MG63 (cell line): ENCODE measurements around the gene RELN. TPM values are rescaled to one million over a fixed set of nuclear protein-coding genes. Genes with fewer than 3 reads are reported as not detected.
"Not testable (repeated sequence)": the region's sequence is repeated elsewhere in the genome, so short reads cannot be mapped to it uniquely, and the experiment has no call there.

Experiments used
- DNase-seq: peaks from one replicate; pipeline ENCODE4 v3.0.0-alpha.2; 2020
- H3K27me3 ChIP-seq: fragments of 250-450 bp; sonication (Bioruptor Pico); 2 replicates; pipeline ENCODE4 v1.5.1; 2020; ENCODE audit warnings: mild to moderate bottlenecking, moderate library complexity
- H3K36me3 ChIP-seq: fragments of 250-450 bp; sonication (Bioruptor Pico); 2 replicates; pipeline ENCODE4 v1.5.1; 2020; ENCODE audit warnings: mild to moderate bottlenecking, moderate library complexity
- H3K4me3 ChIP-seq: fragments of 250-450 bp; sonication (Bioruptor Pico); 2 replicates; pipeline ENCODE4 v1.5.1; 2020; ENCODE audit warnings: mild to moderate bottlenecking, moderate library complexity
- H3K9me3 ChIP-seq: fragments of 250-450 bp; sonication (Bioruptor Pico); 2 replicates; pipeline ENCODE4 v1.5.1; 2020; ENCODE audit warnings: mild to moderate bottlenecking, moderate library complexity
- total RNA-seq: library from RNA; depleted of rRNA; stranded (reverse); fragments of >200 nt; shearing (Covaris generic); gene quantifications from 2 replicates; pipeline ENCODE4 v1.2.3, GENCODE V29; 2014; ENCODE audit warnings: low replicate concordance; rRNA removed

RELN gene
- 1.3 and 3.1 TPM in 2 replicates for total RNA-seq

DNA sequence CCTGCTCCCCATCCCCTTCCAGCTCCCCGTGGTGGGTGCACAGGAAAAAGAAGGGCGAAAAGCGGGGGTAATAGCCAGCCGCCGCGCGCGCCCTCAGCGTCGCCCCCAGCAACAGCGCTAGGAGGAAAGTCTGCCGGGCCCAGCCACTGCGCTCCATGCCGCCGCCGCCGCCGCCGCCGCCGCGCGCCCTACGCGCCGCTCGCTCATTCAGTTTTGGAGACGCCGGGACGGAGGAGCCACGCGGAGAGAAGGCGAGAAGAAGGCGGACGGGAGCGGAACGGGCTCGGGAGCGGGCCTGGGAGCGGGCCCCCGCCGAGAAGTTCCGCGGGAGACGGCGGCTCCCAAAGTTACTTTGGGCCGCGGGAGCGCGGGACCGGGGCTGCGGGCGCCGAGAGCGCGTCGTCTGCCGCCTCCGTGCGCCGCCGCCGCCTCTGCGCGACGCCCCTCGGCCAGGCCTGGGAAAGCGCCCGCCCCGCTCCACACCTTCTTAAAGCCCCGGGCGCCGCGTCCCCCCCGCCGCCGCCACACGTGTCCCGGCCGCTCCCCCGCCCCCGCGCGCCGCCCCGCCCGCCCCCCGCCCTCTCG is at the start of gene RELN:
Gene RELN, minus strand, starts transcription at position 459 of the 585 bp plus-strand sequence. Its CDS starts 302 bp downstream, at position 157.
- peak within 1 kb of the TSS; percentile 54 for H3K4me3 ChIP-seq
- H3K36me3 ChIP-seq, result no peaks in the 10 kb centered on the region
- peak; percentile 65 for DNase-seq
- H3K27me3 ChIP-seq, result no peaks in the 10 kb centered on the region
- no peaks in the 10 kb centered on the region for H3K9me3 ChIP-seq

DNA sequence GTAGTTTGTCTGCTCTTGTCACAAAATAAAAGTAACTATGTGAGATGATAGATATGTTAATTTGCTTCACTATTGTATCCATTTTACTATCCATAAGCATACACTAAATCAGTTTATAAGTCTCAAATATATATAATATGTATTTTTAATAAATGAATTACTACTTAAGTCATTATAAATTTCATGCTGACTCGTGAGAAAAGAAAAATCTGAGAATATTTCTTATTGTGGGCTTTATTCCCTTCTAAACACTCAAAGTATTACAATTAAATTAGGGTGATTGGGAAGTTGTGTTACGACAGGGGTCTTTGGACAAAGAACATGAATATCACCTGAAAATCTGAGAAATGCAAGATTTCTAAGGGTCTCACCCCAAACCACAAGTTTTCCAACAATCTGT is 48.7 kb upstream of the RELN start:
- Histone ChIP-seq H3K27me3 (no peaks in the 10 kb centered on the region), H3K9me3 (no peaks in the 10 kb centered on the region; the same call in 1 of the 2 replicates), H3K36me3 (no peaks in the 10 kb centered on the region), H3K4me3 (no peak overlapping the region)
- no peak for DNase-seq

DNA sequence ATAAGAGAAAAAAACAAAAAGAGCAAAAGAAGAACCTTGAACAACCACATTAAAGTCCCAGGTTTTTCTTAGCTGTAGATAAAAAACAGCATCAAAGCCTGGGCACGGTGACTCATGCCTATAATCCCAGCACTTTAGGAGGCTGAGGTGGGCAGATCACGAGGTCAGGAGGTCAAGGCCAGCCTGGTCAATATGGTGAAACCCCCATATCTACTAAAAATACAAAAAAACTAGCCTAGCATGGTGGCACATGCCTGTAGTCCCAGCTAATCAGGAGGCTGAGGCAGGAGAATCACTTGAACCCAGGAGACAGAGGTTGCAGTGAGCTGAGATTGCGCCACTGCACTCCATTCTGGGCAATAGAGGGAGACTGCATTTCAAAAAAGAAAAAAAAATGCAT is 47.4 kb upstream of the RELN start:
- H3K36me3 ChIP-seq, H3K27me3 ChIP-seq, H3K9me3 ChIP-seq, H3K4me3 ChIP-seq, DNase-seq: not testable (repeated sequence)

DNA sequence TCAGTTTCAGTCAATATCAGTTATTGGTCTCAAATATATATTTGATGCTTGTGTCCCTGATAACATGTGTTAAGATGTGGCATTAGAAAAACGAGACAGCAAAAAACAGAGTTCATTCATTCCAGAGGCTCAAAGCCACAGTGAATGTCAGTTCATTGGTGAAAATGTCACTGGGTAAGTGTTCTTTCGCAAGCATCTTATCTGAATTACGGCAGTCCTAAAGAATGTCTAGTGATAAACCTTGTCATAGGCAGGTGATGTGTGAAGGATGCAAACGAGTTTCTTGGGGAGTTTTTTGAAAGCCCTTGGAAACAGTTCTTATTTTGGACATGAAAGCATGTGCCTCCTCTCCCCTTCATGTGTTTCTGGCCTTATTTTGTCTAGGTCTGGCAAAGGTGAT is 45.9 kb upstream of the RELN start:
- no peak for DNase-seq
- Histone ChIP-seq H3K4me3 (no peak overlapping the region), H3K36me3 (no peaks in the 10 kb centered on the region), H3K27me3 (no peaks in the 10 kb centered on the region), H3K9me3 (no peaks in the 10 kb centered on the region; the same call in 1 of the 2 replicates)

DNA sequence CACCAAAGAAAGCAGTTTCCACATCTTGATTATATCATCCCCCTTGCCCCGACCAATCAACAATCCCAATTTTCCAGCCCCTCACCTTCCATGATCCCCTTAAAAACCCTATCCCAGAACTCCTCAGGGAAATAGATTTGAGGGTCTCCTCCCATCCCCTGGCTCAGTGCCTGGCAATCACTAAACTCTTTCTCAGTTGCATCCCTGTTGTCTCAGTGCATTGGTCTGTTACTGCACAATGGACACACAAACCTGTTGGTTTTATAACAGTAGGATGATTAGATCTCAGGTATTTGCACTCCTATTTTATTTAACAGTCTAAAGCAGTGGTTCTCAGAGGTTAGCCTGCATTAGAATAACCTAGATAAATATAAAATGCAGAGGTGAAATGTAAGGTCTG is 45.2 kb upstream of the RELN start:
- DNase-seq, result no peak
- Histone ChIP-seq H3K4me3 (no peak overlapping the region), H3K36me3 (no peaks in the 10 kb centered on the region), H3K27me3 (no peaks in the 10 kb centered on the region), H3K9me3 (no peaks in the 10 kb centered on the region; the same call in 1 of the 2 replicates)

DNA sequence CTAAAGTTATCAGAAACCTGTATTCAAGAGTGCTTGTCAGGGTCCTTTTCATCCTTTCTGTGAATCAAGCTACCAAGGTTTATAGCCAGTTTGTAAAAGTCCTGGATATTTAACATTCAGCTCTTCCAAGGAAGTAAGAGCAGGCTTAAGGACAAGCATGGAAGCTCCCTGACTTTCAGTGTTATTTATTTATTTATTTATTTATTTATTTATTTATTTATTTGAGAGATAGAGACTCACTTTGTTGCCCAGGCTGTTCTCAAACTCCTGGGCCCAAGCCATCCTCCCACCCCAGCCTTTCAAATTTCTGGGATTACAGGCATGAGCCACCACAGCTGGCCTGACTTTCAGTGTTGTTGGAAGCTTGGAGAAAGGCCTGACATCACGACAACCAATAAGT is 44.4 kb upstream of the RELN start:
- DNase-seq, result no peak
- no peaks in the 10 kb centered on the region; the same call in 1 of the 2 replicates for H3K9me3 ChIP-seq
- no peaks in the 10 kb centered on the region for H3K36me3 ChIP-seq
- no peak overlapping the region for H3K4me3 ChIP-seq
- H3K27me3 ChIP-seq, result no peaks in the 10 kb centered on the region

DNA sequence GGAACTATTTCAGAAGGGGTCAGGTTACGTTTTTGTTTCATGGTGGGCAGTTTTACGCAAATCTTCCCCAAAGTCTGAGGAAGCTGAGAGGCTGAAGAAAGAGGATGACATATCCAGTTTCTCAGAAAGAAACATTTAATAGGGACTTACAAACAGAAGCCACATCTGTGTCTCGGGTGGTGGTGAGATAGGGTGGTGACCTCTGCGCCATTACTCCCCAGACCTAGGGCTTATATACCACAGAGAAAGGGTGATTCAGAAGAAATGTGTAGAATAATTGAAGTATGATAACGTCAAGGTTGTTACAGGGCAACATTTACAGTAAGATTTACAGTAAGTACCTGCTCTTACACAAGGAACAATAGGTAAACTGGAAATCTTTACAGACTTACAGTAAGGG is 43.0 kb upstream of the RELN start:
- Histone ChIP-seq H3K27me3 (no peaks in the 10 kb centered on the region), H3K9me3 (no peaks in the 10 kb centered on the region; the same call in 1 of the 2 replicates)

DNA sequence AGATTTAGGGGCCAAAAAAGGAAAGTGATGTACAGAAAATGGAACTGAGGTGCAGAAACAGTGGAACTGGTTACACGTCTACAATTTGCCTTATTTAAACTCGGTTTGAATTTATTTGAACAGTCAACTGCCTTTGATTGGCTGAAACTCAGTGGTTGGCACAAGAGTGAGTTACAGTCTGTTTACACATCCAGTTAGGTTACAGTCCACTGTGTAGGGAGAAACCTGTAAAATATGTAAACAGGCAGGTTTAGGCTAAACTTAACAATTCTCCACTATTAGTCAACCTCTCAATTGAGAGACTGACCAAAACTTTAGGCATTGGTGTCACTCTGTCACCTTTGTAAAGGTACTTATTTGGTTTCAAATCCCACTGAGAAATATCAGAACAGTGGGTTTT is 40.3 kb upstream of the RELN start:
- Histone ChIP-seq H3K27me3 (no peaks in the 10 kb centered on the region), H3K4me3 (no peak overlapping the region), H3K36me3 (no peaks in the 10 kb centered on the region), H3K9me3 (no peaks in the 10 kb centered on the region; the same call in 1 of the 2 replicates)
- no peak for DNase-seq

More for the DNA sequence above, 43.0 kb upstream of the RELN start:
- H3K4me3 ChIP-seq, result no peak overlapping the region
- H3K36me3 ChIP-seq, result no peaks in the 10 kb centered on the region
- DNase-seq, result no peak

DNA sequence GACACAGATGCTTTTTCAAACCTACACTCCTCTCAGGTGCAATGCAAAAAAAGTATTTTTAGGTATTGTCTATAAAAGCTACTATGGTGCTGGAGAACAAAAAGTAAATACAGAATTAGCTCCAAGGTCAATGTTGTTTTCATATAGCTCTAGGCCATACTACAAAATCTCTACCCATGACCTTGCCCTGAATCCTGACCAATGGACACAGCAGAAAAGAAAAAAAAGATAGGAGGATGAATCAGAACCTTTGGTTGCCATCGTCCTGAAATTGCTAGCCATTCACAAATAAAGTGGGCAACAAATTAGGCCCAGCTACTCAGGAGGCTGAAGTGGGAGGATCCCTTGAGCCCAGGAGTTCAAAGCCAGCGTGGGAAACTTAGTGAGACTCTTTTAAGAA is 35.2 kb upstream of the RELN start:
- no peaks in the 10 kb centered on the region for H3K36me3 ChIP-seq
- H3K27me3 ChIP-seq, result no peaks in the 10 kb centered on the region
- no peaks in the 10 kb centered on the region for H3K9me3 ChIP-seq
- no peak for DNase-seq
- no peak overlapping the region for H3K4me3 ChIP-seq

DNA sequence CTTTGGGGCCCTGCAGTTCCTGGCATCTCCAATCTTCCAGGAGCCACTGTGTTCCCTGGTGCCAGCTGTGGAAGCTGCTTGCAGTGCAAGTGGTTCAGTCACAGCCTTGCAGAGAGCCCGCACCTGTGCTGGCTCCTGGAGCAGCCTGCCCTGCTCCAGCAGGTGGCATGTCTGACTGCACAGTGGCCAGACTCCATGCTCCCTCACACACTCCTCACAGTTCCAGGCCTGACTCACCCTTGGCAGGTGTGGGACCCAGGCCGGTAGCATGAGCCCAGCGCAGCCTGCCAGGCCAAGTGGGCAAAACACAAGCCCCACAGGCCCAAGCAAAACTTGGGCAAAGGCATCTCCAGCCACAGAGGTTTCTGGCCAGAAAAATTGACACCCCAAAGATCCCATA is 33.6 kb upstream of the RELN start:
- H3K4me3 ChIP-seq, result no peak overlapping the region
- DNase-seq, result no peak
- no peaks in the 10 kb centered on the region for H3K36me3 ChIP-seq
- H3K27me3 ChIP-seq, result no peaks in the 10 kb centered on the region
- H3K9me3 ChIP-seq, result no peaks in the 10 kb centered on the region

DNA sequence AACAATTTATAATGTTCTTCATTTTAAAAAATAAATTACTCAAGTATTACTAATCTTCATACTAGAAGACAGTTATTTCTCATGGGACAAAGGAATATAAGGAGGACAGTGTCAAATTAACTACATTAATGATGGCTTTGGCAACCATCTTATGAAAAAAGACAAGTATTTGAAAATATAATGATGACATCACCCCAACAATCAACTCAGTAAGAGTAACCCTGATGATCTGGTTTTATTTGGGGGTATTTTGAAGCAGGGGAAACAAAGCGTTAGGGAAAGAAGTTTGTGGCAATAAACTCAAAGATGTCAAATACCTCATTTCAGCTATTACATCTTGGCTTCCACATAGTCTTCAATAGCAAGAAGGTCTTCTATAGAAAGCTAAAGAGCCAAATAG is 29.0 kb upstream of the RELN start:
- Histone ChIP-seq H3K36me3 (no peaks in the 10 kb centered on the region), H3K4me3 (no peak overlapping the region), H3K9me3 (no peaks in the 10 kb centered on the region), H3K27me3 (no peaks in the 10 kb centered on the region)
- no peak for DNase-seq

DNA sequence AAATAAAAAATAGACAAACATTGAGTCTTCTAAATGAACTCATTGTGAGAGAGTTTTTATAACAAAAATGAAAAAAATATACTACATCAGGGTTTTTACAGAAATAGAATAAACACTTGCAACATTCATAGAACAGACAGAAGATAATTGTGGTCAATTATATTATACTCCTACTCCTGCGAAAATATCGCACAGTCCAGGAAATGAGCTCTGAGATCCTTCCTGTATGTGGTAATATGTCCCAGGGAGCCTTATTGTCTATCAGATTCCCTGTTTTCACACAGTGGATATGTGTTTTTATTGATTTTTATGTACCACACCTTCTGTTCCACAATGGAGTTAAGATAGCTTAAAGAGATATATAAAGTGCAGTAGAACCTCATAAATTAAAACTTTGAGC is 27.5 kb upstream of the RELN start:
- DNase-seq, result no peak
- H3K9me3 ChIP-seq, result no peaks in the 10 kb centered on the region
- no peaks in the 10 kb centered on the region for H3K36me3 ChIP-seq
- no peak overlapping the region for H3K4me3 ChIP-seq
- no peaks in the 10 kb centered on the region for H3K27me3 ChIP-seq

DNA sequence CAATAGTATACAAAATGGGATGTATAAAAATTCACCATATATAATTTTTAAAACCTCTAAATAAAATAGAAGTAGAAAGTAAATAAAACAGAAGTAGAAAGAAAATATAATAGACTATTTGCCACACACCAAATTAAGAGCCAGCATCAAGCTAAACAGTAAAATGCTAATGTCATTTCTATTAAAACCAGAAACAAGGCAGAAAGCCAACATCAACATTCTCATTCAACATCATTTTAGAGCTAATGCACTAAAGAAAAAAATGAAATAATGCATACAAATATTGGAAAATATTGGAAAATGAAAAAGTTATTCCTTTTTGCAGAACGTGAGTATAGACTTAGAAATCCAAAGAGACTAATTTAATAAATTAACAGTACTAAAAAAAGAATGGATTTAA is 23.4 kb upstream of the RELN start:
- no peaks in the 10 kb centered on the region for H3K9me3 ChIP-seq
- H3K27me3 ChIP-seq, result no peaks in the 10 kb centered on the region
- DNase-seq, result no peak
- H3K36me3 ChIP-seq, result no peaks in the 10 kb centered on the region
- H3K4me3 ChIP-seq, result no peak overlapping the region

DNA sequence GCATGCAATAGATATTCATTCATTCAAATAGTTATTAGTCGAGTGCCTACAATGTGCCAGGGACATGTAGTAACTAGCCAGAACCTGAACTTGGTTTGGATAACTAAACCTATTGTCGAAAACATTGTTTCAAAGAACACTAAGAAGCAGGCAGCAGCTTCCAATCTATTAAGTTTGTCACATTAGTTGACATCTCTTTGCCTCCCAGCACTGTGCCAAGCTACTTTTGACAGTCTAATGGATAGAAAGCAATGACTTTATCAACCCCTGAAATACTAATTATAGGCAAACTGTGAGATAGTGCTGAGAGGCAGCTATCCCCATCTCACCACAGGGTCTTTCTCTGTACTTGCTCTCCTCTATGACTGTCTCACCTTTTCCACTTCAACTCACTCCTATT is 22.4 kb upstream of the RELN start:
- Histone ChIP-seq H3K4me3 (no peak overlapping the region), H3K36me3 (no peaks in the 10 kb centered on the region), H3K27me3 (no peaks in the 10 kb centered on the region), H3K9me3 (no peaks in the 10 kb centered on the region)
- no peak for DNase-seq

DNA sequence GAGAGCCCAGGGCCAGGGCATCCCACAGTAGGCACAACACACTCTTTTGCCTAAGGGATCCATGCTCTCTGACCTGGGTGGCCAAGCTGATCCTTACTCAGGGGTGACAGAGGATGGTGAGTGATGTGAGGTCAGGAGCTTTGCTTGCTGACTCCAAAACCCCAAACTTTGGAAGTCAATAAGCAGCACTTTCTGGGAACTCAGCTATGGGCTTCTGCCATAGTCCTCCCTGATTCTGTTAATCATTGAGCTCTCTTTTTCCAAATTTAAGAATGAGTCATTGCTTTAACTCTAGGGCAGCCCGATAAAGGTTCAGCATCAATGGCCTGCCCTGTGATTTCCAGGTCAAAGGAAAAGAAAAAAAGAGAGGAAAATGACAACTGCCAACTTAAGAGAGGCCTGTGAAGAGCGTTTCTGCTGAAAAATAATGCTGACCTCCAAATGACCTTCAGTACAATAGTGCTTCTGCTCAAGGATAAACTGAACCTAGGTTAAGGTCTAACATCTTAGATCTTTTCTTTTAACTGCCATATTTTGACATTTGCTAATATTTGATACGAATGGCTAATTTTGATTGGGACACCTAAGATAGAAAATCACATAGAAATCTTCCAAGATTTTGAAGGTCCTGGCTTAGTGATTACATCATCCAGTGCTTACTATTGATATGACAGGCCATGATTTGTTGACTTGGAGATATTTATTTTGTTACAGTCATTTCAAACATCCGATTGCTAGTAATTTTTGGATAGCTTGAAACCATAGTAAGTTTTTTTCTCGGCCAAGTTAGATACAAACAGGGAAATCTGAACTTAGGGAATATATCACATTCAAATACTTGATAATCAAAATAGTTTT is 20.8 kb upstream of the RELN start:
- no peaks in the 10 kb centered on the region for H3K27me3 ChIP-seq
- H3K9me3 ChIP-seq, result no peaks in the 10 kb centered on the region
- H3K36me3 ChIP-seq, result no peaks in the 10 kb centered on the region
- no peak for DNase-seq
- H3K4me3 ChIP-seq, result no peak overlapping the region

DNA sequence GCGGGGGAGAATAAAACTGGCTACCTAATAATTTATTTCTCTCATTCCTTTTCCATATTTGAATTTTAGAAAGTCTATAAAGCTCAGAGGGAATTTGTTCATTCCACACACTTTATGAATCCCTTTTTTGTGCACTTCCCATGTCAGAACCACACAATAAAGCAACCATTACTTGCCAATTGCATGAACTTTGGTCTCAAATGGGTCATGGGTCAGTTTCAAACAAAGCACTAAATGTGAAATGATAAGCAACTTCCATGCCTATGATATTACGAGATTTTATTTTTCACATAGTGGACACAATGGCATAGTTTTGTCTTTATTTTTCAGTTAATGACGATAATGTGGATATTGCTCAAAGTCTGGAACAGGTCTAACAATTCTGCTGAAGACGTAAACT is 18.6 kb upstream of the RELN start:
- no peak for DNase-seq
- H3K4me3 ChIP-seq, result no peak overlapping the region
- H3K36me3 ChIP-seq, result no peaks in the 10 kb centered on the region
- H3K27me3 ChIP-seq, result no peaks in the 10 kb centered on the region
- H3K9me3 ChIP-seq, result no peaks in the 10 kb centered on the region

DNA sequence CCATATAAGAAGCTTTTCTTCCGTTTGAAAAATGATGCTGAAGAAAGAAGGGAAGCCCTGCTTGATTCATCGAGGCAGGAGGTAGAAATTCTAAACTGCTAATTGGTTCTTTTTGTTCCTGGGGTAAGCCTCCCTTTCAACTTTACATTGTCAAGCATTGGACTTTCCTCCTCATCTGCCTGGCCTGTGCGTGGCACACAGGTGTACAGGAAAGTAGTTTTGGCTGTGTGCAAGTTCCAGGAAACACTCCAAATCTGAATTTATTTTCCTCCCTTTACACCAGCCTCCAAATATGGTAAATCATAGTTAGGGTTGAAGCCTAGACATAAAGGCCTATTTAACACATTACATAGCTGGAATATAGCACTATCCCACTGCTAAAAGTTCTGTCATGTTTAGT is 18.2 kb upstream of the RELN start:
- no peaks in the 10 kb centered on the region for H3K27me3 ChIP-seq
- DNase-seq, result no peak
- H3K36me3 ChIP-seq, result no peaks in the 10 kb centered on the region
- H3K4me3 ChIP-seq, result no peak overlapping the region
- no peaks in the 10 kb centered on the region for H3K9me3 ChIP-seq

DNA sequence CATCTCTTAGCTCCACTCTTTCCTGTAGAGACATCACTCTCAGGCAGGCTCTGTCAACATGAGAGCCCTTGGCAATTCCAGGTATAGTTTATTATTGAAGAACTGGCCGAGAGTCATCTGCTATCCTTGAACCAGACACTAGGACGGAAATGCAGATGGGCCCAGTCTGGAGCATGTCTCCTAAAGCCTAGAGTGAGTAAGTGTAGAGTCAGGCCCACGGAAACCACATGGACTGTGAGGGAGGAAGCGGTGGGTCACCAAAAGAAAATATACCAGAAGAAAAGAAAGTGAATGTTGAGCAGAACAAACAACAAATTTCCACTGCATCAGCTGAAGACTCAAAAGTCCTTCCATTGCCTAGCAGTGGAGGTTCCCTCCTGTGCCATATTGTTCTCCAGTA is 15.7 kb upstream of the RELN start:
- DNase-seq, result peak; percentile 33
- H3K9me3 ChIP-seq, result no peaks in the 10 kb centered on the region

More for the DNA sequence above, 15.7 kb upstream of the RELN start:
- H3K4me3 ChIP-seq, result no peak overlapping the region
- H3K27me3 ChIP-seq, result no peaks in the 10 kb centered on the region
- H3K36me3 ChIP-seq, result no peaks in the 10 kb centered on the region
